ENCODE measurements around the gene FUT4. TPM values are rescaled to one million over a fixed set of nuclear protein-coding genes. Genes with fewer than 3 reads are reported as not detected.

FUT4 gene
- total and polyA plus RNA-seq, 10 of the 15 experiments (the other 5 are each of a cell fraction or from before 2014, with no cell fraction given): 0.68 to 9.1 (median 2.3) TPM

DNA sequence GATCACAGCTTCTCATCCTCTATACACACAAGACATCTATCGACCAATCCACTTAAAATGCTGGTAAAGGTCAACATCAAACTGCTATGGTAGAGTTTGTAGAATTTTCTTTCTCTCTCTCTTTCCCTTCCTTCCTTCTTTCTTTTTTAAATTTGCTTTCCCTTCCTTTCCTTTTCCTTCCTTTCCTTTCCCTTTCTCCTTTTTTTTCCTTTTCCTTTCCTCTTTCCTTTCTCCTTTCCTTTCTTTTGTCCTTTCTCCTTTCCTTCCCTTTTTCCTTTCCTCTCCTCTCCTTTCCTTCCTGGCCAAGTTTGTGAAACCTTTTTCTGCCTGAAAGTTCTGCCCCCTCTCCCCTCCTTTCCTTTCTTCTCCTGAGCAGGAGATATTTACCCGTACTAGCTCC lies 28.3 kb upstream of the FUT4 start:
- intact Hi-C loops (cut with micrococcal nuclease; ENCODE audit: unreplicated experiment): loop anchor here (10.0 kb wide), 1 partner anchor 239 kb away; no protein-coding TSS in a partner anchor
- H3K4me2 ChIP-seq (ENCODE audit: control insufficient read depth, insufficient read depth): no peak overlapping the region
- ChIA-PET SMC1A (ENCODE audit: uncharacterized antibody, unreplicated experiment) (interaction anchor here (1.0 to 13.5 kb wide), 6 partner anchors 8 to 88 kb away, joined by 3 to 216 read pairs (median 76); no protein-coding TSS in a partner anchor), RAD21 (ENCODE audit: unreplicated experiment) (interaction anchor here (0.7 to 1.8 kb wide), 4 partner anchors 10 to 620 kb away, joined by 3 to 10 read pairs (median 5); no protein-coding TSS in a partner anchor), CTCF (interaction anchor here (0.6 to 15.7 kb wide), 11 partner anchors 11 to 620 kb away, joined by 3 to 337 read pairs (median 3); no protein-coding TSS in a partner anchor), POLR2A (interaction anchor here (0.7 kb wide), 1 partner anchor 11 kb away, joined by 3 read pairs; no protein-coding TSS in a partner anchor)
- no peak overlapping the region for H2AFZ ChIP-seq (ENCODE audit: control insufficient read depth, low read depth, low read length)
- BruUV-seq (replicated peaks): no TSS peak
- in situ Hi-C loops (cut with MboI): no loop called here
- TF ChIP-seq PML (IDR thresholded peaks at IDR 0.05; ENCODE audit: low read length): no peak
- TF ChIP-seq KAT2A (conservative IDR thresholded peaks at IDR 0.05; ENCODE audit: control insufficient read depth, low read depth, low read length): no peak
- TF ChIP-seq EZH2 (IDR thresholded peaks at IDR 0.05; ENCODE audit: borderline replicate concordance, control insufficient read depth, low read depth, low read length): no peak
- FAIRE-seq (no peak), ATAC-seq (no peak), DNase-seq (ENCODE audit: low read depth, low spot score) (no peak)
- no peak overlapping the region for H3K27ac ChIP-seq (ENCODE audit: control insufficient read depth, insufficient read depth)
- no peaks in the 10 kb centered on the region for H3K36me3 ChIP-seq (ENCODE audit: control insufficient read depth in 2 of 2, insufficient read depth in 2 of 2, low read length in 1 of 2)
- H3K27me3 ChIP-seq (replicated peaks in 1 of 2; ENCODE audit: control insufficient read depth in 2 of 2, insufficient read depth in 2 of 2, low read length in 1 of 2): peaks cover 0 to 7% of the 10 kb centered on the region in 2 experiments; a peak in 1 of 4 replicates
- no peaks in the 10 kb centered on the region for H4K20me1 ChIP-seq (ENCODE audit: control insufficient read depth, insufficient read depth)
- 56% methylated on average over 2 of the region's 2 CpGs for WGBS (ENCODE audit: insufficient coverage, insufficient replicate concordance, low lambda C conversion rate, missing lambda C conversion rate)
- no peaks in the 10 kb centered on the region for H3K9me3 ChIP-seq (replicated peaks; ENCODE audit: control insufficient read depth, insufficient read depth, low read length)
- H3K9ac ChIP-seq (ENCODE audit: control insufficient read depth, insufficient read depth, low read length): no peak overlapping the region
- H3K4me1 ChIP-seq (ENCODE audit: control insufficient read depth, insufficient read depth, low read length): no peaks in the 10 kb centered on the region
- no peak overlapping the region for H3K4me3 ChIP-seq
- H3K79me2 ChIP-seq (ENCODE audit: control insufficient read depth, insufficient read depth, low read length): no peaks in the 10 kb centered on the region

DNA sequence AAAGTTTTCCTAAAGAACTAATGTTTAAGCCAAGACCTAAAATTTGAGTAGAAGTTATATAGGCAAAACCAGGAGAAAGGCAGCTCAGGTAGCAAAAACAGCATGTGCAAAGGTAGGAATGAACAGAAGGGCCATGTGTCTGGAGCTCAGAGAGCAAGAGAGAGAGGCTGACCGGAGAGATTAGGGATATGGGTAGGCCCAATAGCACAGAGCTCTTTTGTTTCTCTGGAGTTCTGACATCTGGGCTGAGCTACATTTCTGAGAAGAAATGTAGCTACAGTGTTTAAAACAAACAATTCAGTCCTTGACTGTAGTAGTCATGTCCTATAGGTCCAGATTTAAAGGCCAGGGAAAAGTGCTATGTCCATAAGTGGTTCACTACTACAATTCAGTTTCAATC lies 27.0 kb upstream of the FUT4 start:
- H3K79me2 ChIP-seq (ENCODE audit: control insufficient read depth, insufficient read depth, low read length): no peaks in the 10 kb centered on the region
- ChIA-PET SMC1A (ENCODE audit: uncharacterized antibody, unreplicated experiment) (interaction anchor here (0.5 to 13.5 kb wide), 15 partner anchors 9 to 333 kb away, joined by 3 to 216 read pairs (median 3); no protein-coding TSS in a partner anchor), RAD21 (ENCODE audit: unreplicated experiment) (interaction anchor here (0.5 to 6.5 kb wide), 13 partner anchors 9 to 978 kb away, joined by 3 to 121 read pairs (median 4); no protein-coding TSS in a partner anchor), CTCF (interaction anchor here (0.7 to 15.7 kb wide), 16 partner anchors 8 to 595 kb away, joined by 3 to 337 read pairs (median 5); no protein-coding TSS in a partner anchor), POLR2A (interaction anchor here (0.6 kb wide), 1 partner anchor 86 kb away, joined by 3 read pairs; no protein-coding TSS in a partner anchor)
- no TSS peak for BruUV-seq (replicated peaks)
- intact Hi-C loops (cut with micrococcal nuclease; ENCODE audit: unreplicated experiment): loop anchor here (10.0 kb wide), 1 partner anchor 238 kb away; no protein-coding TSS in a partner anchor
- no peaks in the 10 kb centered on the region for H3K36me3 ChIP-seq (ENCODE audit: control insufficient read depth in 2 of 2, insufficient read depth in 2 of 2, low read length in 1 of 2)
- H3K4me2 ChIP-seq (ENCODE audit: control insufficient read depth, insufficient read depth): no peak overlapping the region
- no peak for FAIRE-seq
- H3K9ac ChIP-seq (ENCODE audit: control insufficient read depth, insufficient read depth, low read length): no peak overlapping the region
- no peaks in the 10 kb centered on the region for H3K4me1 ChIP-seq (ENCODE audit: control insufficient read depth, insufficient read depth, low read length)
- H2AFZ ChIP-seq (ENCODE audit: control insufficient read depth, low read depth, low read length): no peak overlapping the region
- no peak for ATAC-seq
- H3K27me3 ChIP-seq (replicated peaks in 1 of 2; ENCODE audit: control insufficient read depth in 2 of 2, insufficient read depth in 2 of 2, low read length in 1 of 2): peaks cover 0 to 7% of the 10 kb centered on the region in 2 experiments; a peak in 1 of 4 replicates
- WGBS (ENCODE audit: insufficient coverage, insufficient replicate concordance, low lambda C conversion rate, missing lambda C conversion rate): 0% methylated on average over 1 of the region's 1 CpG
- no peak for DNase-seq (ENCODE audit: low read depth, low spot score)
- H4K20me1 ChIP-seq (ENCODE audit: control insufficient read depth, insufficient read depth): no peaks in the 10 kb centered on the region
- H3K4me3 ChIP-seq: no peak overlapping the region
- no peaks in the 10 kb centered on the region for H3K9me3 ChIP-seq (replicated peaks; ENCODE audit: control insufficient read depth, insufficient read depth, low read length)
- no peak overlapping the region for H3K27ac ChIP-seq (ENCODE audit: control insufficient read depth, insufficient read depth)
- in situ Hi-C loops (cut with MboI): no loop called here
- no peak for TF ChIP-seq NBN (IDR thresholded peaks at IDR 0.05)
- no peak for TF ChIP-seq POU2F2 (IDR thresholded peaks at IDR 0.05; ENCODE audit: borderline replicate concordance, low read depth, low read length)
- no peak for TF ChIP-seq CHD1 (IDR thresholded peaks at IDR 0.05; ENCODE audit: low read depth, low read length)
- TF ChIP-seq YBX1 (IDR thresholded peaks at IDR 0.05): no peak
- TF ChIP-seq, protein P1, sequence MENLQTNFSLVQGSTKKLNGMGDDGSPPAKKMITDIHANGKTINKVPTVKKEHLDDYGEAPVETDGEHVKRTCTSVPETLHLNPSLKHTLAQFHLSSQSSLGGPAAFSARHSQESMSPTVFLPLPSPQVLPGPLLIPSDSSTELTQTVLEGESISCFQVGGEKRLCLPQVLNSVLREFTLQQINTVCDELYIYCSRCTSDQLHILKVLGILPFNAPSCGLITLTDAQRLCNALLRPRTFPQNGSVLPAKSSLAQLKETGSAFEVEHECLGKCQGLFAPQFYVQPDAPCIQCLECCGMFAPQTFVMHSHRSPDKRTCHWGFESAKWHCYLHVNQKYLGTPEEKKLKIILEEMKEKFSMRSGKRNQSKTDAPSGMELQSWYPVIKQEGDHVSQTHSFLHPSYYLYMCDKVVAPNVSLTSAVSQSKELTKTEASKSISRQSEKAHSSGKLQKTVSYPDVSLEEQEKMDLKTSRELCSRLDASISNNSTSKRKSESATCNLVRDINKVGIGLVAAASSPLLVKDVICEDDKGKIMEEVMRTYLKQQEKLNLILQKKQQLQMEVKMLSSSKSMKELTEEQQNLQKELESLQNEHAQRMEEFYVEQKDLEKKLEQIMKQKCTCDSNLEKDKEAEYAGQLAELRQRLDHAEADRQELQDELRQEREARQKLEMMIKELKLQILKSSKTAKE (IDR thresholded peaks at IDR 0.05; ENCODE audit: low read depth, poor library complexity, severe bottlenecking): no peak
- TF ChIP-seq, protein P2, sequence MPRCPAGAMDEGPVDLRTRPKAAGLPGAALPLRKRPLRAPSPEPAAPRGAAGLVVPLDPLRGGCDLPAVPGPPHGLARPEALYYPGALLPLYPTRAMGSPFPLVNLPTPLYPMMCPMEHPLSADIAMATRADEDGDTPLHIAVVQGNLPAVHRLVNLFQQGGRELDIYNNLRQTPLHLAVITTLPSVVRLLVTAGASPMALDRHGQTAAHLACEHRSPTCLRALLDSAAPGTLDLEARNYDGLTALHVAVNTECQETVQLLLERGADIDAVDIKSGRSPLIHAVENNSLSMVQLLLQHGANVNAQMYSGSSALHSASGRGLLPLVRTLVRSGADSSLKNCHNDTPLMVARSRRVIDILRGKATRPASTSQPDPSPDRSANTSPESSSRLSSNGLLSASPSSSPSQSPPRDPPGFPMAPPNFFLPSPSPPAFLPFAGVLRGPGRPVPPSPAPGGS (IDR thresholded peaks at IDR 0.05; ENCODE audit: borderline replicate concordance, insufficient read depth, low read depth, low read length, poor library complexity, severe bottlenecking): no peak
- no peak for TF ChIP-seq SREBF2 (IDR thresholded peaks at IDR 0.05; ENCODE audit: low read length)
- no peak for TF ChIP-seq TCF3 (IDR thresholded peaks at IDR 0.05; ENCODE audit: borderline replicate concordance, insufficient read depth, low read depth, low read length)
- no peak for TF ChIP-seq EGR1 (IDR thresholded peaks at IDR 0.05; ENCODE audit: borderline replicate concordance in 1 of 2, low read depth in 2 of 2, low read length in 2 of 2)
- TF ChIP-seq ZNF207 (IDR thresholded peaks at IDR 0.05; ENCODE audit: borderline replicate concordance): no peak
- no peak for TF ChIP-seq STAT3 (IDR thresholded peaks at IDR 0.05; ENCODE audit: low read depth, low read length)
